ENCODE results near the gene KNCN. TPM values are rescaled to one million over a fixed set of nuclear protein-coding genes. Genes with fewer than 3 reads are reported as not detected.

Gene KNCN
- total RNA-seq, 1 donor from 2014 or later, result not detected

DNA sequence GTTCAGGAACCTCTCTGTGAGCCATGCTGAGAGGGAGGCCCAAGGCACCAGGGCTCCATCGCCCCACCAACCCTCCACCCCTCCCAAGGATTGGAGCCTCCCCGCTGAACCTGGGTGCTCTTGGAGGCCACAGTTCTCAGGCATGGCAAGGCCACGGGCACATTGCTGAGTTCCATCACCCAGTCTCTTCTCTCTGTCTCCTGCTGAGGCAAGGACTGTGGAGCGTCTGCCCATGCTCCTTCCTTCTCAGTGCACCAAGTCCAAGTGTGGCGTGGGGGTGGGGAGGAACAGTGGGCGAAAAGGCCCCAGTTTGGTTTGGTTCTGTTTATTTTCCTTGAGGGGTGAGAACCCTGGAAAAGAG is 2.8 kb upstream of the KNCN start:
- H3K4me3 ChIP-seq (ENCODE audit: low read depth, low read length), result no peak overlapping the region
- TF ChIP-seq, protein P1, sequence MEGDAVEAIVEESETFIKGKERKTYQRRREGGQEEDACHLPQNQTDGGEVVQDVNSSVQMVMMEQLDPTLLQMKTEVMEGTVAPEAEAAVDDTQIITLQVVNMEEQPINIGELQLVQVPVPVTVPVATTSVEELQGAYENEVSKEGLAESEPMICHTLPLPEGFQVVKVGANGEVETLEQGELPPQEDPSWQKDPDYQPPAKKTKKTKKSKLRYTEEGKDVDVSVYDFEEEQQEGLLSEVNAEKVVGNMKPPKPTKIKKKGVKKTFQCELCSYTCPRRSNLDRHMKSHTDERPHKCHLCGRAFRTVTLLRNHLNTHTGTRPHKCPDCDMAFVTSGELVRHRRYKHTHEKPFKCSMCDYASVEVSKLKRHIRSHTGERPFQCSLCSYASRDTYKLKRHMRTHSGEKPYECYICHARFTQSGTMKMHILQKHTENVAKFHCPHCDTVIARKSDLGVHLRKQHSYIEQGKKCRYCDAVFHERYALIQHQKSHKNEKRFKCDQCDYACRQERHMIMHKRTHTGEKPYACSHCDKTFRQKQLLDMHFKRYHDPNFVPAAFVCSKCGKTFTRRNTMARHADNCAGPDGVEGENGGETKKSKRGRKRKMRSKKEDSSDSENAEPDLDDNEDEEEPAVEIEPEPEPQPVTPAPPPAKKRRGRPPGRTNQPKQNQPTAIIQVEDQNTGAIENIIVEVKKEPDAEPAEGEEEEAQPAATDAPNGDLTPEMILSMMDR (conservative IDR thresholded peaks at IDR 0.05; ENCODE audit: low read depth, low read length), result no peak
- DNase-seq (ENCODE audit: low read depth), result no peak

DNA sequence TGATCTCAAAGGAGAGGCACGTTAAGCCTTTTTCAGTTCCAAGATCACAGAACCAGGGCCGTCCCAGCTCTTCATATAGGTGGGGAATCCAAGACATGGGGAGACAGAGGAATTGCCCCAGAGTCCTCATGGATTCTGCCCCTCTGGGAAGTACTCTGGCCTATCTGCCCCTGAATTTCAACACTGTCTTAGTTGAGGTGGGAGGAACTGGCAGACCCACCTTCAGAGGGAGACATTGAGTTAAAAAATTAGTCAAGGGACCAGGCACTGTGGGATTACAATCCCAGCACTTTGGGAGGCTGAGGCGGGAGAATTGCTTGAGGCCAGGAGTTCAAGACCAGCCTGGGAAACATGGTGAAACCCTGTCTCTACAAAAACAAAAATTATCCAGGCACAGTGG is 2.1 kb upstream of the KNCN start:
- TF ChIP-seq, protein P1 (conservative IDR thresholded peaks at IDR 0.05; ENCODE audit: low read depth, low read length), result no peak
- DNase-seq (ENCODE audit: low read depth), result no peak
- no peak overlapping the region for H3K4me3 ChIP-seq (ENCODE audit: low read depth, low read length)

DNA sequence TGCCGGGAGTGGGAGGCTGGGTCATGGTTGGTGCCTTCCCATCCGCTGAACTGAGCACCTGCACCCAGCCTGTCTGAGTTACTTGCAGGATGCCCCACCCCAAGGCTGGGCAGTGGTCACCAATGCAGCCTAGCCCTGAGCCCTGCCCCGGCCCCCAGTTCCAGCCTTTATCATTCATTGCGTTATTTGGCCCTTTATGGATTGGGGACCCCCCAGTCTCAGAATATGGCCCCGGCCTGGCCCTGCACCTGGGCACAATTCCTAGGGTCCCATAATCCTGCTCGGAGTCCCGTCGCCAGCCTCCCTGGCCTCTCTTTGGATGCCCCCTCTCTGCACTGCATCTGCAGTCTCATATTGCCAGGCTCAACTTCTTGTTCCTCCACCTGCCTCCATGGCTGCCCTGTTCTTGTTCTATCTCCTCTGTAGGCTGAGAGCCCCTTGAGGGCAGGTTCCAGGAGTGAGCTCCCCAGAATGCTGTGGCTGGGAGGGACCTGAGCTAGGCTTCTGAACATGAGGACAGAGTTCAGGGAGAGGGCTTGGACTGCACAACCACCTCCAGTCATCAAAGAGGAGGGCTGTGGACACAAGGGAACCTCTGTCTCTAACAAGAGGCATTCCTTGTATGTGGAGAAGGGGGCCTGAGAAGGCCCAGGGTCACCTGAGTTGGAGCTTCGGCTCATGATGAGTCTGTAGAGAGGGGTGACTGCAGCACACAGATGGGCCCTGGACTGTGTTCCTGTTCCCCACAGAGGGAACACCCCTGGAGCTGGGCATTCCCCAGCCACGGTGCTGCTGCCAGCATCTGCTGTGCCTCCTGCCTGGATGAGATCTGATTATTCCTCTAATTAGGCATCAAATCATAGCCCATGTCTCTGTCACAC is 1.1 kb upstream of the KNCN start:
- no peak for DNase-seq (ENCODE audit: low read depth)
- H3K4me3 ChIP-seq (ENCODE audit: low read depth, low read length), result no peak overlapping the region

DNA sequence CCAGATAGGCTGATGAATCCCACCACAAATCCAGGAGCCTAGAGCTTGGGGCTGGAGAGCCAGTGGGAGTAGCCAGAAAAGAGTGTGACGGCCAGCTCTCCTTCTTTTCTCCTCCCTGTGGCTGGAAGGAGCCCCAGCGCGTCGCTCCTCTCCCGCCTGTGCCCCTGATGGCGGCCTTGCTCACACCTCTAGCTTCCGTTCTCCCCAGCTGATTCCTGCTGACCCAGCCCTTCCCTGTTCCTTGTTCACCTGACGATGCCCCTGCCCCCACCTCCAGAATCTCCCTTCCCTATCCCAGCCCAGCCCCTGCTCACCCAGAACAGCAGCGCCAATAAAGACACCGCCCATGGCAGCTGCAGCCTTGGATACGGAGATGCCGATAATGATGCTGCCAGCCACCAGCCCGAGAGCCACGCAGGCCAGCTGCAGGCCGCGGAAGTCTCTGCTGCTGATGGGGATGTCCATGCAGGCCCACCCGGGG is 656 bp downstream of the KNCN start:
- DNase-seq (ENCODE audit: low read depth), result no peak
- TF ChIP-seq, protein P1 (conservative IDR thresholded peaks at IDR 0.05; ENCODE audit: low read depth, low read length), result no peak
- no peak overlapping the region for H3K4me3 ChIP-seq (ENCODE audit: low read depth, low read length)

More for the DNA sequence above, 1.1 kb upstream of the KNCN start:
- TF ChIP-seq, protein P1 (conservative IDR thresholded peaks at IDR 0.05; ENCODE audit: low read depth, low read length), result no peak

DNA sequence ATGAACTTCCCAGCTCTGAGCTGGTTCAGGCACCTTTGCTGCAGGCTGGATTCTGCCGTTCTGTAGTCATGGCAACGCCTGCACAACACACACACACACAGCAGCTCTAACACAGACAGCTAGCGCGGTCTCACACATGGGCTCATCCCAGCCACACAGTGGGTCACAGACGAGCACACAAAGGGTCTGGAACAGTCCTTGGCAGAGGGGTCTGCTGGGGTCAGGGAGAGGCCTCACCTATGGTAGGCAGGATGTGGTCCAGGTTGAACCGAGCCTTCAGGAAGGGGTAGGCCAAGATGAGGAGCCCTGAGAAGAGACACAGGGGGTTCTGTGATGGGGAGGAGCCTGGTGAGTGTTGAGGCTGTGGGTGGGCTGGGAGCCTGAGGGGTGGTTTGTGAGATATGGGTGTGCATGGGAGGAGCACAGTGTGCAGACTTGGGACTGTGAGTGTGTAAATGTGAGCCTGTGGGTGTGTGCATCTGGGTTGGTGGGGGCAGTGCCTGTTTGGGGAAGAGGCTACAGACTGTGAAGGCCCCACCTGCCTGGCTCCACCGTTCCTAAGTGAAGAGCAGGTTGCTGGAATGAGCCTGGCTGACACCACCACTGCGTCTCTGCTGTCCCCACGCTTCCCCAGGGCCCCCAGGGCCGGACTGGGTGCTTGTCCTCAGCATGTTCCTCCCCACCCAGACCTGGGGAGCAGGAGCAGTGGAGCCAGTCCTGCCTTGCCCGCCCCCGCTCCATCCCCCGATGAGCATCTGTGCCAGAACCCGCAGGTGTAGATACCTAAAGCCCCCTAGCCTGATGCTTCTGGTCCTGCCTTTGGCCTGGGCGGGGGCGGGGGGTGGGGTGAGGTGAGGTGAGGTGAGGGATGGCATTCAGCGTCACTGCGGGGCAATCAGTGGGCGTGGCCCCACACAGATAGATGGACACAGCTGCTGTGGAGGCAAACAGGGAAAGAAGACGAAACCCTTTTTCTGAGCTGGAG is 1.5 kb downstream of the KNCN start:
- TF ChIP-seq, protein P1 (conservative IDR thresholded peaks at IDR 0.05; ENCODE audit: low read depth, low read length), result no peak
- H3K4me3 ChIP-seq (ENCODE audit: low read depth, low read length), result no peak overlapping the region
- no peak for DNase-seq (ENCODE audit: low read depth)

DNA sequence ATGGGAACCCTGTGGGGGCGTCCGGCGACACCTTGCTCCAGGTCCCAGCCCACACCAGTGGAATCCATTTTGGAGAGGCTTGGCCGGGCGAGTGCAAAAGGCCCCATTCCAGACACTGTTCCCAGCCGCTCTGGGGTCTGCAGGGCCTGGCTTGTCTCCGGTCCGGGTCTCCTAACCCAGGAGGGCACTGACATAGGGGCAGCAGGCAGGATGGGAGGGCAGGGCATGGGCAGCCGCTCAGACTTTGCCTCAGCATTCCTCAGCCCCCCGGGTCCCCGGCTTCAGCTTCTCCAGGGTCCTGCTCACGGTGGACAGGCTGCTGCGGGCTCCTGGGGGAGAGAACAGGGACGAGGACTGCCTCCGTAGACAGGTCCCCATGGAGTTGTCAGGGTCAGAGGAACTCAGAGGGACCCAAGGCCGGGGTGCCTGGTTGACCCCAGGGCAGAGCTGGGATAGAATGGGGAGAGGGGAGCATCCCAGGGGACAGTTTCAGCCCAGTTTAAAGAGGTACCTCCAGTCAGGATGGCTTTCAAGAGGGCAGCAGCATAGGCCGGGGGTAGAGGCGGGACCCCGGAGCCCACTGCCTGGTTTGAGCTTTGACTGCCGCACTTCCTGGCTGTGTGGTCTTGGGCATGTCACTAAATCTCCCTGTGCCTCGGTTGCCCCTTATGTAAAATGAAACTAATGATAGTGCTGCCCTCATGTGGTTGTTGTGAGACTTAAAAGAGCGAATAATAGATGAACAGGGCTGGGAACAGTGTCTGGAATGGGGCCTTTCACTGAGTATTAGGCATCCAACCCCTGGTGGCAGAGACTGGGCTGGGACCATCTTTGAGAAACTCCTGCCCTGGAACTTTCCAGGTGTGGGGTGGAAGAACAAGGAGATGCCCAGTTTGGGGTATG is 3.7 kb downstream of the KNCN start:
- DNase-seq (ENCODE audit: low read depth), result no peak
- H3K4me3 ChIP-seq (ENCODE audit: low read depth, low read length), result no peak overlapping the region
- TF ChIP-seq, protein P1 (conservative IDR thresholded peaks at IDR 0.05; ENCODE audit: low read depth, low read length), result peak; percentile 60

Data from epithelial cell of proximal tubule (primary cell).